ENCODE results near the gene ERG28. TPM values are rescaled to one million over a fixed set of nuclear protein-coding genes. Genes with fewer than 3 reads are reported as not detected.
A peak's percentile ranks its signal among the peaks of the same experiment; 100 is the strongest.

ERG28 gene
- total RNA-seq, 1 donor, result 7.2 TPM

DNA sequence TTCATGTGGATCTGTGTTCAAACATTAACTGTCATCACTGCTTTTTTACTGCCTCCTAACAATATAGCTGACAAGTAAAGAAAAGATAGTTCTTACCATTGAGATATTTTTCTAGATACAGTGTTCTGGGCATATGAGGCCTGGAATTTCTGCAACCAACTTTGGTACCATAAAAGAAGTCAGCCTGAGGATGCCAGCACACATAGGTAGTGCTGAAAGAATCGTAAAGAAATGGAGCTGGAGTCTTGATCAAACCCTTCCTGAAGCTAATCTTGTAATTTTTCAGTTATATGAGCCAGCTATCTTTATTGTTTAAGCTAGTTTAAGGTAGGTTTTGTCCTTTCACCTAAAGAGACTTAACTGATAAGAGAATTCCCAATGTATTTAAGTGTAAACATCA is 11.3 kb downstream of the ERG28 start:
- no peaks in the 10 kb centered on the region for H3K27me3 ChIP-seq (ENCODE audit: insufficient read depth, low read length)
- H3K9me3 ChIP-seq (ENCODE audit: low read depth, low read length), result no peaks in the 10 kb centered on the region
- H3K4me3 ChIP-seq (ENCODE audit: insufficient read depth, low read length), result no peak overlapping the region
- no peak overlapping the region for H3K4me2 ChIP-seq (ENCODE audit: insufficient read depth, low read length)
- H3K79me2 ChIP-seq (ENCODE audit: insufficient read depth, low read length), result no peaks in the 10 kb centered on the region
- DNase-seq (ENCODE audit: insufficient read length, low spot score, missing footprints), result no peak
- peaks cover 35% of the 10 kb centered on the region for H3K4me1 ChIP-seq (ENCODE audit: insufficient read depth, low read length)
- H3K36me3 ChIP-seq (ENCODE audit: insufficient read depth, low read length), result peaks cover 20% of the 10 kb centered on the region
- peak overlapping the region; percentile 85 for H3K27ac ChIP-seq (ENCODE audit: low read depth, low read length)
- H4K20me1 ChIP-seq (ENCODE audit: insufficient read depth, low read length), result peaks cover 2% of the 10 kb centered on the region
- TF ChIP-seq CTCF (IDR thresholded peaks at IDR 0.05; ENCODE audit: extremely low read depth, low read depth, low read length), result no peak
- H2AFZ ChIP-seq (ENCODE audit: low read length), result no peak overlapping the region

DNA sequence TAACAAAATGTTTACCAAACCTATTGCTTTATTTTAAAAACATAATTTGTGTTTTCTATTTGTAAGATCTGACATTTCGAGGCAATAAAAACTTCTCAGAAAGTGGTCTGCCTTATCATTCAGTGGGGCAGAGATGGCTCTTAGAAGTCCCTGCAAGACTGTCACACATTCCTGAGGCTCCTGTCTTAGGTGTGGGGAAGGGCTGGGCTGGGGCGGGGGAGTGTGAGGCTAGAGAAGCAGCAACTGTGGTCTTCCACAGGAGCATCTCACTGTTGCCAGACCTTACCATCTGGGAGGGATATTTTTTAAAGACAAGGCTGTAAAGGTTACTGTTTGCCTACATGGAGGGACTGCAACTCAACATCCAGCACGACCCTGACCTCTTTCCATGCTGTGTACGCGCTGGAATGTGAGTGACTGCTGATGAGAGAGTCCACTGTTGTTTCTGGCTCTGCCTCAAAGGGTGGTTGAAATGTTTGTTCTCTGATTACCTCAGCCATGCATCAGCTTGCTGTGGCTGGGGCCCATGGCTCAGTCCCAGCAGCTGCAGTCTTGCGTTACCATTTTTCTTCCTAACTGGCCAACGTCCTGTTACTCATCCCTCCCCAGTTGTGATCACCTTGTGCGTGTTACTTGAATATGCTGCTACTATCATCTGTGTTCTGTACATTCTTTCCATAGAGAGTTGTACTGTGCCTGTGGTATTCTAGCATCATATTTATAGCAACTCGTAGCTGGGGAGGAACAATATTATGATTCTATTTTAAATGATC is 12.4 kb downstream of the ERG28 start:
- peak overlapping the region; percentile 49 for H3K4me2 ChIP-seq (ENCODE audit: insufficient read depth, low read length)
- no peaks in the 10 kb centered on the region for H3K9me3 ChIP-seq (ENCODE audit: low read depth, low read length)
- no peaks in the 10 kb centered on the region for H4K20me1 ChIP-seq (ENCODE audit: insufficient read depth, low read length)
- H3K36me3 ChIP-seq (ENCODE audit: insufficient read depth, low read length), result peaks cover 20% of the 10 kb centered on the region
- peak; percentile 86 for DNase-seq (ENCODE audit: insufficient read length, low spot score, missing footprints)
- H3K4me1 ChIP-seq (ENCODE audit: insufficient read depth, low read length), result peaks cover 35% of the 10 kb centered on the region
- no peaks in the 10 kb centered on the region for H3K27me3 ChIP-seq (ENCODE audit: insufficient read depth, low read length)
- no peak overlapping the region for H2AFZ ChIP-seq (ENCODE audit: low read length)
- H3K79me2 ChIP-seq (ENCODE audit: insufficient read depth, low read length), result no peaks in the 10 kb centered on the region
- H3K4me3 ChIP-seq (ENCODE audit: insufficient read depth, low read length), result no peak overlapping the region
- H3K27ac ChIP-seq (ENCODE audit: low read depth, low read length), result peak overlapping the region; percentile 85
- TF ChIP-seq CTCF (IDR thresholded peaks at IDR 0.05; ENCODE audit: extremely low read depth, low read depth, low read length), result no peak

DNA sequence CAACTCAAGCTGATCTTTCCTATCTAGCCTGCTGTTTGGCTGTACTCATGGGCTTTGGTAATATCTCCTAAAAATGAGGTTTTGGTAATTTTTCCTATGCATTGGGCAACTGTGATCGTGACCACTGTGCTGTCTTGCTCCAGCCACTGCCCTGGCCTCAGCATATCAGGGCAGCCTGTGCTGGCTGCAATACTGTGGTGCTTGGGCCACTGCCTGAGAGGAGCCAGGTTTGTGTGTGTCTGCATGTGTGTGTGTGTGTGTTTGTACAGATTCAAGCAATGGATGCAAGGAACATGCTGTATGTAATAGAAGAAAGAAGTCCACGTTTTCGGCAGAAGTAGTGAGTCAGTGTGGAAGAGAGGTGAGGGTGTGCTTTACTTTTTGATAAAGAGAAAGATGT is 13.0 kb downstream of the ERG28 start:
- Histone ChIP-seq H3K4me2 (ENCODE audit: insufficient read depth, low read length) (peak overlapping the region; percentile 49), H3K36me3 (ENCODE audit: insufficient read depth, low read length) (peaks cover 20% of the 10 kb centered on the region), H3K4me3 (ENCODE audit: insufficient read depth, low read length) (no peak overlapping the region), H3K4me1 (ENCODE audit: insufficient read depth, low read length) (peaks cover 35% of the 10 kb centered on the region), H3K27ac (ENCODE audit: low read depth, low read length) (peak overlapping the region; percentile 85), H4K20me1 (ENCODE audit: insufficient read depth, low read length) (no peaks in the 10 kb centered on the region), H2AFZ (ENCODE audit: low read length) (no peak overlapping the region), H3K9me3 (ENCODE audit: low read depth, low read length) (no peaks in the 10 kb centered on the region), H3K27me3 (ENCODE audit: insufficient read depth, low read length) (no peaks in the 10 kb centered on the region), H3K79me2 (ENCODE audit: insufficient read depth, low read length) (no peaks in the 10 kb centered on the region)
- DNase-seq (ENCODE audit: insufficient read length, low spot score, missing footprints), result no peak
- no peak for TF ChIP-seq CTCF (IDR thresholded peaks at IDR 0.05; ENCODE audit: extremely low read depth, low read depth, low read length)

DNA sequence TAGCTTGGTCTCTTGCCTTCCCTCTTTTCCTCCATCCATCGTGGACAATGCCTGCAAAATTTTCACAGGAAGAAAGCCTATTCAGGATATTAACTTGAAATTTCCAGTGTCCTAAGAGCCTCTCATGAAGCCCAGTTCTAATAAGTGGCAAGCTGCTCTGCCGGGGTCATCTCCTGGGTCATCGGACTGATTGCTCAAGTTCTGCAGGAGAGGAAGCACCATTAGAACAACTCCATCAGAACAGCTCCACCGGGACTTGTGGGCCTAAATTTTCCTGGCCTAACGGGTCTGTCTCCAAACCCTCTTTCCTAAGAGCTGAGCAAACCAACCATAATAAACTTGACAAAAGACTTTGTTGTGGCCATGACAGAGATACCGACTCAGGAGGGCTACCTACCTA is 13.9 kb downstream of the ERG28 start:
- H3K27ac ChIP-seq (ENCODE audit: low read depth, low read length), result peak overlapping the region; percentile 85
- no peaks in the 10 kb centered on the region for H3K27me3 ChIP-seq (ENCODE audit: insufficient read depth, low read length)
- H4K20me1 ChIP-seq (ENCODE audit: insufficient read depth, low read length), result no peaks in the 10 kb centered on the region
- H3K4me3 ChIP-seq (ENCODE audit: insufficient read depth, low read length), result no peak overlapping the region
- DNase-seq (ENCODE audit: insufficient read length, low spot score, missing footprints), result no peak
- H3K4me1 ChIP-seq (ENCODE audit: insufficient read depth, low read length), result peaks cover 35% of the 10 kb centered on the region
- H3K9me3 ChIP-seq (ENCODE audit: low read depth, low read length), result no peaks in the 10 kb centered on the region
- H3K79me2 ChIP-seq (ENCODE audit: insufficient read depth, low read length), result no peaks in the 10 kb centered on the region
- no peak for TF ChIP-seq CTCF (IDR thresholded peaks at IDR 0.05; ENCODE audit: extremely low read depth, low read depth, low read length)
- peak overlapping the region; percentile 67 for H3K4me2 ChIP-seq (ENCODE audit: insufficient read depth, low read length)
- peaks cover 15% of the 10 kb centered on the region for H3K36me3 ChIP-seq (ENCODE audit: insufficient read depth, low read length)
- no peak overlapping the region for H2AFZ ChIP-seq (ENCODE audit: low read length)
